ENCODE results near the gene PTH1R. TPM values are rescaled to one million over a fixed set of nuclear protein-coding genes. Genes with fewer than 3 reads are reported as not detected.

PTH1R gene
- total and polyA plus RNA-seq, 8 donors = 2.6 to 22.4 (median 3.8) TPM

GRCh38 chr3:46946416-46946815, 68.9 kb downstream of the PTH1R start:
- peak overlapping the region; percentile 79 to 91 (median 88) for H3K27ac ChIP-seq
- WGBS, 5 donors = 40 to 64% (median 50%) methylated on average over 6 of the region's 6 CpGs
- no peaks in the 10 kb centered on the region for H3K27me3 ChIP-seq
- peaks cover 0 to 5% (median 2%) of the 10 kb centered on the region in 4 donors for H3K36me3 ChIP-seq
- H3K4me1 ChIP-seq = peaks cover 88 to 100% (median 97%) of the 10 kb centered on the region in 4 donors
- no peak overlapping the region for H3K4me3 ChIP-seq
- DNase-seq = peak; percentile 63 to 68
- intact Hi-C loops (cut with DNase I; ENCODE audit: low total_unique reads) = no loop called here
- TF ChIP-seq POLR2AphosphoS5 (IDR thresholded peaks at IDR 0.05) (peak in 2 of 3 donors; percentile 40 to 56), CTCF (IDR thresholded peaks at IDR 0.05) (no peak), POLR2A (IDR thresholded peaks at IDR 0.05) (no peak), EP300 (IDR thresholded peaks at IDR 0.05) (no peak)
- no peaks in the 10 kb centered on the region for H3K9me3 ChIP-seq

- H3K4me3 ChIP-seq = peak overlapping the region in 2 of 4 donors; percentile 5 to 22
- TF ChIP-seq POLR2AphosphoS5 (IDR thresholded peaks at IDR 0.05) (peak in 2 of 3 donors; percentile 29 to 60), POLR2A (IDR thresholded peaks at IDR 0.05) (no peak)
- DNase-seq = peak; percentile 73 to 78
- no peaks in the 10 kb centered on the region for H3K9me3 ChIP-seq
- WGBS, 5 donors = 20 to 44% (median 33%) methylated on average over 7 of the region's 7 CpGs
- no peaks in the 10 kb centered on the region for H3K27me3 ChIP-seq
- H3K27ac ChIP-seq = peak overlapping the region; percentile 79 to 91 (median 88)
- intact Hi-C loops (cut with DNase I; ENCODE audit: low total_unique reads) = no loop called here
- H3K36me3 ChIP-seq = peaks cover 0 to 5% (median 1%) of the 10 kb centered on the region in 4 donors
- H3K4me1 ChIP-seq = peaks cover 84 to 97% (median 93%) of the 10 kb centered on the region in 4 donors
Observed at GRCh38 chr3:46946856-46947545, 69.5 kb downstream of the PTH1R start.

GRCh38 chr3:46947546-46947901, 70.0 kb downstream of the PTH1R start:
- peak overlapping the region; percentile 79 to 91 (median 88) for H3K27ac ChIP-seq
- no peaks in the 10 kb centered on the region for H3K9me3 ChIP-seq
- H3K27me3 ChIP-seq = no peaks in the 10 kb centered on the region
- no peak for DNase-seq
- peaks cover 80 to 97% (median 93%) of the 10 kb centered on the region in 4 donors for H3K4me1 ChIP-seq
- intact Hi-C loops (cut with DNase I; ENCODE audit: low total_unique reads) = no loop called here
- H3K36me3 ChIP-seq = peaks cover 0 to 5% (median 0%) of the 10 kb centered on the region in 4 donors
- WGBS, 5 donors = 33 to 57% (median 44%) methylated on average over 3 to 4 of the region's 4 CpGs
- TF ChIP-seq POLR2AphosphoS5 (IDR thresholded peaks at IDR 0.05) = no peak
- TF ChIP-seq EP300 (IDR thresholded peaks at IDR 0.05) = no peak
- no peak for TF ChIP-seq POLR2A (IDR thresholded peaks at IDR 0.05)
- TF ChIP-seq CTCF (IDR thresholded peaks at IDR 0.05) = no peak
- peak overlapping the region in 2 of 4 donors; percentile 5 to 22 for H3K4me3 ChIP-seq

GRCh38 chr3:46947981-46948791, 70.7 kb downstream of the PTH1R start:
- Histone ChIP-seq H3K27me3 (no peaks in the 10 kb centered on the region), H3K9me3 (no peaks in the 10 kb centered on the region), H3K27ac (peak overlapping the region; percentile 84 to 91 (median 88)), H3K36me3 (peaks cover 0 to 5% (median 0%) of the 10 kb centered on the region in 4 donors), H3K4me1 (peaks cover 82 to 97% (median 92%) of the 10 kb centered on the region in 4 donors), H3K4me3 (peak overlapping the region in 1 of 4 donors; percentile 5)
- no peak for TF ChIP-seq EP300 (IDR thresholded peaks at IDR 0.05)
- peak in 2 of 3 donors; percentile 94 to 96 for TF ChIP-seq POLR2AphosphoS5 (IDR thresholded peaks at IDR 0.05)
- TF ChIP-seq POLR2A (IDR thresholded peaks at IDR 0.05) = peak in 1 of 4 donors; percentile 21
- 20 to 38% (median 32%) methylated on average over 18 to 19 of the region's 19 CpGs for WGBS, 5 donors
- intact Hi-C loops (cut with DNase I; ENCODE audit: low total_unique reads) = no loop called here
- DNase-seq = peak; percentile 87 to 93

Data from stomach (tissue), 9 donors.